ENCODE measurements around the gene ATXN7. TPM values are rescaled to one million over a fixed set of nuclear protein-coding genes. Genes with fewer than 3 reads are reported as not detected.
A peak's percentile ranks its signal among the peaks of the same experiment; 100 is the strongest.

Gene ATXN7
- total RNA-seq, 4 donors from 2014 or later: 20.9 to 28.2 (median 22.6) TPM

DNA sequence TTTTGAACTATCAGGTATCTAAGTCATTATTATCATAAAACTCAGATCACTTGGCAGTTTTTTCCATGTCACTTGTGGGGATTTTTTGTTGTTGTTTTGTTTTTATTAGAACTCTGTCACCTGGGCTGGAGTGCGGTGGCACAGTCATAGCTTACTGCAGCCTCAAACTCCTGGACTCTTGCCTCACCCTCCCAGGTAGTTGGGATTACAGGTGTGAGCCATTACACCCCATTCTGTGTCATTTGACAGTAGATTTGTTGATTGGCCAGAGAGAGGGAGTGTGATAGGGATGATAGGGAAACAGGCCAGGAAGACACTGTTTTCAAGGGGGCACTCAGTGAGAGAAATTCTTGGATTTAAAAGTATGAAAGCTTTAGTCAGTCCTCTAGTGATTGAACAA lies 103.2 kb downstream of the ATXN7 start:
- 100% methylated on average over 1 of the region's 1 CpG for WGBS
- peak overlapping the region; percentile 40 to 74 (median 65) for H3K27ac ChIP-seq (replicated peaks in 1 of 4)
- no peaks in the 10 kb centered on the region for H3K9me3 ChIP-seq
- H3K4me1 ChIP-seq: peaks cover 44 to 86% (median 81%) of the 10 kb centered on the region in 4 donors
- TF ChIP-seq POLR2A (IDR thresholded peaks at IDR 0.05; ENCODE audit: low read depth) (no peak), EP300 (IDR thresholded peaks at IDR 0.05) (no peak), POLR2AphosphoS5 (IDR thresholded peaks at IDR 0.05) (no peak)
- TF ChIP-seq, protein P1, sequence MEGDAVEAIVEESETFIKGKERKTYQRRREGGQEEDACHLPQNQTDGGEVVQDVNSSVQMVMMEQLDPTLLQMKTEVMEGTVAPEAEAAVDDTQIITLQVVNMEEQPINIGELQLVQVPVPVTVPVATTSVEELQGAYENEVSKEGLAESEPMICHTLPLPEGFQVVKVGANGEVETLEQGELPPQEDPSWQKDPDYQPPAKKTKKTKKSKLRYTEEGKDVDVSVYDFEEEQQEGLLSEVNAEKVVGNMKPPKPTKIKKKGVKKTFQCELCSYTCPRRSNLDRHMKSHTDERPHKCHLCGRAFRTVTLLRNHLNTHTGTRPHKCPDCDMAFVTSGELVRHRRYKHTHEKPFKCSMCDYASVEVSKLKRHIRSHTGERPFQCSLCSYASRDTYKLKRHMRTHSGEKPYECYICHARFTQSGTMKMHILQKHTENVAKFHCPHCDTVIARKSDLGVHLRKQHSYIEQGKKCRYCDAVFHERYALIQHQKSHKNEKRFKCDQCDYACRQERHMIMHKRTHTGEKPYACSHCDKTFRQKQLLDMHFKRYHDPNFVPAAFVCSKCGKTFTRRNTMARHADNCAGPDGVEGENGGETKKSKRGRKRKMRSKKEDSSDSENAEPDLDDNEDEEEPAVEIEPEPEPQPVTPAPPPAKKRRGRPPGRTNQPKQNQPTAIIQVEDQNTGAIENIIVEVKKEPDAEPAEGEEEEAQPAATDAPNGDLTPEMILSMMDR (IDR thresholded peaks at IDR 0.05): no peak
- H3K36me3 ChIP-seq: no peaks in the 10 kb centered on the region
- intact Hi-C loops (cut with DNase I): no loop called here
- no peak for DNase-seq (ENCODE audit: extremely low spot score)
- H3K4me3 ChIP-seq: no peak overlapping the region
- H3K27me3 ChIP-seq: no peaks in the 10 kb centered on the region

DNA sequence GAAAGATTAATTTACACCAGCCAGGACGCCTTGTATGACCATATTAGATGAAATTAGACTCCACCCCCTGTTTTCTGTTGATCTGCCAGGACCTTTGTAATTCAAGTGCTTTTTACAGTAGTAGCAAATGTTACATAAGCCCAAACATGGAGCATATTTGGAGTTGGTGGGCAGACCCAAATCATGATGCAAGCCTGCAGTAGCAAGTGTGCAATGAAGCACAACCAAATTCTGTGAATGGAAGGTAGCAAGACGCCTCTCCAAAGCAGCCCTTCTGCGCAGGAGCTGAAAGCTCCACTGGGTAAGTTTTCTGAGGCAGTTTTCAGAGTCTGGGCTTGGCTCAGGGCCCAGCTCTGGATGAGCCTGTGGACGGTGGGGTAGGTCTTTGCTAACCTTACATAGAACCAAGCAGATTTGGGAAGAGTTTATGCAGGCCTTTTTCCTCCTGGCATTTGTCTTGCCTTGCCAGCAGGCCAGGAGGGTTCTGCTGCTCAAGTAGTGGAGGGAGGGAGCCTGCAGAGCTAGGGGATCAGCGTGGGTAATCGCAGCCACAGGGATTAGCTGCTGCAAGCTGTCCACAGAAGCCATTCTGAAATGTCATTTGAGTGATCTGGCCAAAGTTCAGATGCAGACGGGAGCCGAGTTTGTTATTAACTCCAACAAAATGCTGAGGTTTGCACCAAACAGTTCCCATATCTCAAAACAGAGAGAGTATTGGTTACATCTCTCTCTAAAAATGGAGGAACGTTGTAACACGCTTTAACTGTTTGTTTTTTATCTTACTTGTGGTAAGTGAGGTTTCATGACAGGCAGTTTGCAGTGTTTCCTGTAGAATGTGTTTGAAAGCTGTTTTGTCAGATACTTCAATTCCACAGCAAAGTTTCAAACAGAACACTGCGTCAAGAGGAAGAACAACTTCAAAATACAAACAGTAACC lies 104.3 kb downstream of the ATXN7 start:
- Histone ChIP-seq H3K27ac (replicated peaks in 1 of 4) (peak overlapping the region; percentile 61 to 74 (median 71)), H3K4me3 (peak overlapping the region; percentile 17 to 34 (median 26)), H3K27me3 (no peaks in the 10 kb centered on the region), H3K9me3 (no peaks in the 10 kb centered on the region), H3K4me1 (peaks cover 47 to 96% (median 90%) of the 10 kb centered on the region in 4 donors), H3K36me3 (no peaks in the 10 kb centered on the region)
- DNase-seq (ENCODE audit: extremely low spot score): no peak
- intact Hi-C loops (cut with DNase I): no loop called here
- TF ChIP-seq, protein P1 (IDR thresholded peaks at IDR 0.05): no peak
- TF ChIP-seq POLR2A (IDR thresholded peaks at IDR 0.05; ENCODE audit: low read depth) (no peak), POLR2AphosphoS5 (IDR thresholded peaks at IDR 0.05) (peak; percentile 30 to 44), EP300 (IDR thresholded peaks at IDR 0.05) (no peak)
- 14% methylated on average over 11 of the region's 11 CpGs for WGBS

DNA sequence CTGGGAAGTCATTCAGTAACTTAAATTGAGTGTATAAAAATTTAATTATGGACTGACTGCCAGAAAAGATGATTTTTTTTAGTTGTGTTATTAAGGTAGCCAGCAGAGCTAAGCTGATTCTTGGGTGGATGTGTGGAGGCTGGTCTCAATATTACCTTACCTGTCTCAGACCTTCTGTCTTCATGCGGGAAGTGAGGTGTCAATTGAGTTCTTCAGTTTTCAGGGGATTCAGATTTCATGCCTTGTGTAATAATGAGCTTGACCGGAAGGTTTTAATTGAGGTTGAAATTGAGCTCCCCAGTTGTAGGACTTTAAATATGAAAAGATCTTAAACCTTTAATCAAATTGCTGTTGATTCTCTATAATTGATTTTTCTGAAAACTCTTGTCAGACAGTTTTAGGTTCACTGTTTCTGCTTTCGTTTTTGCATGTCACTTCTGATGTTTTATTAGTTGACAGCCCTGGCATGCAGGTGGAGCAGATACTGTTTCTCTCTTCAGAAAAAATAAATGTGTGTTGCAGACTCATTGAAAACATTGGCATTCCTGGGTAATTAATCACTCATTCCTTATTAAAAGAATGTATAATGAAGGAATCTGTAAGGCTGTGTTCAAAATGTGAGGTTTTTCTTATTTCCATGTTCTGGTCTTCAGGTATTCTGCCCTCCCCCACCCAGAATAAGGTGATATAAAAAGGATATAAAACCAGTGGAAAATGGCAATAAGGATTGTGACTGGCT lies 105.1 kb downstream of the ATXN7 start:
- peaks cover 48 to 99% (median 89%) of the 10 kb centered on the region in 4 donors for H3K4me1 ChIP-seq
- TF ChIP-seq POLR2A (IDR thresholded peaks at IDR 0.05; ENCODE audit: low read depth): no peak
- H3K4me3 ChIP-seq: peak overlapping the region; percentile 17 to 34 (median 26)
- intact Hi-C loops (cut with DNase I): no loop called here
- DNase-seq (ENCODE audit: extremely low spot score): no peak
- peak overlapping the region; percentile 61 to 74 (median 71) for H3K27ac ChIP-seq (replicated peaks in 1 of 4)
- no peaks in the 10 kb centered on the region for H3K36me3 ChIP-seq
- H3K27me3 ChIP-seq: no peaks in the 10 kb centered on the region
- H3K9me3 ChIP-seq: no peaks in the 10 kb centered on the region
- WGBS: 35% methylated on average over 3 of the region's 3 CpGs

DNA sequence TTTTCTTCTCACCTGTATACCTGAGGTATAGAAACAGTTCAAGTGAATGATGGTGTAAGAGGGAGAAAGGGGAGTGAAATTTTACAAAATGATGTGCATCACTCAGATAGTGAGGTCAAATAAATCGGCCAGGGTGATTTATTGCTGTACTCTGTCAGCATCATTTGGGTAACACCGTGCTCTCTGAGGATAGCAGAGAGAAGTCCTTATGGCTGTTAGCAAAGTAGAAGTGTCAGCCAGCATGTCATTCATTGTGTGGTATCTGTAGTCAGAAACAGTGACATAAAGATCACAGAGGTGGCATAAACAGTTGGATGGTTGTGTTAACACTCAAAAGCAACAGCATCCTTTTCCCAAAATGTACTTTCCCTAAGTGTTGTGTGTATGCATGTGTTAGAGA lies 106.2 kb downstream of the ATXN7 start:
- DNase-seq (ENCODE audit: extremely low spot score): no peak
- Histone ChIP-seq H3K4me3 (no peak overlapping the region), H3K27me3 (no peaks in the 10 kb centered on the region), H3K27ac (replicated peaks in 1 of 4) (peak overlapping the region; percentile 61 to 74 (median 71)), H3K36me3 (no peaks in the 10 kb centered on the region), H3K9me3 (no peaks in the 10 kb centered on the region), H3K4me1 (peaks cover 40 to 97% (median 79%) of the 10 kb centered on the region in 4 donors)
- 42% methylated on average over 2 of the region's 2 CpGs for WGBS
- intact Hi-C loops (cut with DNase I): no loop called here
- no peak for TF ChIP-seq POLR2A (IDR thresholded peaks at IDR 0.05; ENCODE audit: low read depth)
- TF ChIP-seq, protein P1 (IDR thresholded peaks at IDR 0.05): no peak
- TF ChIP-seq EP300 (IDR thresholded peaks at IDR 0.05): no peak
- no peak for TF ChIP-seq POLR2AphosphoS5 (IDR thresholded peaks at IDR 0.05)

All from esophagus muscularis mucosa (tissue), 4 donors.